Epithelial cell of prostate (primary cell): Measurements from ENCODE around the gene MSH3.
"Not testable (repeated sequence)": the region's sequence is repeated elsewhere in the genome, so short reads cannot be mapped to it uniquely, and the experiment has no call there.

Experiments
- DNase-seq: peaks from one replicate; pipeline ENCODE4 v3.0.0-alpha.2; 2011; ENCODE audit warnings: low read depth, low spot score
- H3K27ac ChIP-seq: fragments of 450-650 bp; 2 replicates; pipeline ENCODE4 v1.5.1; 2017; ENCODE audit warnings: mild to moderate bottlenecking

Gene MSH3

GRCh38 chr5:80784451-80784850 is 130.0 kb downstream of the MSH3 start:
- H3K27ac ChIP-seq: no peak overlapping the region
- DNase-seq: no peak

- H3K27ac ChIP-seq, DNase-seq: not testable (repeated sequence)
These were observed 135.0 kb downstream of the MSH3 start for GRCh38 chr5:80789319-80790016.

- no peak overlapping the region for H3K27ac ChIP-seq
These were observed 136.2 kb downstream of the MSH3 start for GRCh38 chr5:80790698-80791097.

DNA sequence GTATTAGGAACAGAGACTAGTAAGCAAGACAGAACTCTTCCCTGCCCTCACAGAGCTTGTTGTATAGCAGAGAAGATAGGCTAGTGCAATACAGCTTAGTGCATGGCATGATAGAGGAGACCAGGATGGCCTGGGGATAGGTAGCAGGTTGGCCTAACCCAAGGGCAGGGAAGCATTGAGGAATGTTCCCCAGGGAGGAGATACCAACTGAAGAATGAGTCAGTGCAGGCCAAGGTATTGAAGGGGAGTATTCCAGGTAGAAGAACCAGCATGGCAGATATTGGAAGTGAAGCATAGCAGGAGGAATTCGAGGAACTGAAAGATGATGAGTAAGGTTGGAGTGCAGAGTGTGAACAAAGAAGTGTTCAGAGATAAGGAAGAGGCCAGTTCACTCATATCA is 138.9 kb downstream of the MSH3 start:
- DNase-seq: no peak
- no peak overlapping the region for H3K27ac ChIP-seq

More at GRCh38 chr5:80790698-80791097, 136.2 kb downstream of the MSH3 start:
- DNase-seq: no peak

DNA sequence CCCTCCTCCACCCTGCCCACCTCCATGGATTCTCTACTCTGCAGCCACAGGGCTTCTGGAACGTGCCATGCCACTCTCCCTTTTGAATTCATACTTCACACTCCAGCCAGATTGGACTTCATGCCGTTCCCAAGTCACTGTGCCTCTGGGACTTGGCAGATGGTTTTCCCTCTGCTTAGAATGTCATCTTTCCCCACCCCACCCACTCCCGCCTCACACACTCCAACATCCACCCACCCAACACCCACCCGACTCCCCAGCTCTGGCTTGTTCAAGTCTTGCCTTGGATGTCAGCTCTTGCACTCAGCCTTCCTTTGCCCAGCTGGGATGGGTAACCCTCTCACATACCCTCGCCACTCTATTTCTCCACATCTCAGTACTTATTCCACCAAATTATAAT is 142.4 kb downstream of the MSH3 start:
- H3K27ac ChIP-seq: no peak overlapping the region
- no peak for DNase-seq

- H3K27ac ChIP-seq: no peak overlapping the region
- no peak for DNase-seq
These were observed 143.1 kb downstream of the MSH3 start for GRCh38 chr5:80797428-80798024.

- no peak overlapping the region for H3K27ac ChIP-seq
- no peak for DNase-seq
These were observed 143.7 kb downstream of the MSH3 start for GRCh38 chr5:80798166-80798565.

GRCh38 chr5:80798633-80799032 is 144.2 kb downstream of the MSH3 start:
- DNase-seq: no peak
- no peak overlapping the region for H3K27ac ChIP-seq

DNA sequence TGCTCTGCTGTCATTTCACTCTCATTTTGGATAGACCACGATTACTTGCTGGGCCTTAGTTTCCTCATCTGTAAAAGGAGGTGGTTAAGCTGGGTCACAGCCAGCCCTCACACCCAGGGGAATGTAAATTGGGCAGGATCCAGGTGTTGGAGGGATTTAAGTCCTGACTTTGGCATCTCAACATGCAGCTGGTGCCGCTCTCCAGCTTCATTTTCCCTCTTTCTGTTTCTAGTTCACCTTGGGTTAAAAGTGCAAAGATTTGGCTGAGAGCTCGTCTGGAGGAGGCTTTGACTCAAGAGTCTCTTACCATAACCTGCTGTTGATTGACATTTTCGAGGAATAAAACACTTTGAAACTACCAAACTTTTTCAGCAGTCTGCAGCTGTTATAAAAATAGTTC is 144.6 kb downstream of the MSH3 start:
- no peak for DNase-seq
- no peak overlapping the region for H3K27ac ChIP-seq

DNA sequence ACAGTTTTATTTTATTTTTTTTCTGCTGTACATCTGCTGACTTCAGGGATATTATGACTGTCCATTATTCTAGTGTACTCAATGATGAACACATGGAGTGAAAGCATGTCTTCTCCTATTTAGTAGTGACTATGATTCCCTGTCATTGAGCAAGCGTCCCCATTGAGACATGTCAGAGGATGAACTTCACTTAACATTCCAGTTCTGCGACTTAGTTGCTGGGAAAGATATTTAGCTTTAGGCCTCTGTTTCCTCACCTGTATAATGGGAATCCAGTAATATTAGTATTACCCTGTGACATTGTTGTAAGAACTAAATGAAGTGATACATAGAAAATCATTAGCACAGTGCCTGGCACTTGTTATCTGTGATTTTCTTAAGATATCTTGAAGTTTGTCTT is 145.1 kb downstream of the MSH3 start:
- no peak for DNase-seq

GRCh38 chr5:80804332-80804731 is 149.9 kb downstream of the MSH3 start:
- H3K27ac ChIP-seq: no peak overlapping the region
- DNase-seq: no peak

More for the DNA sequence above, 145.1 kb downstream of the MSH3 start:
- H3K27ac ChIP-seq: no peak overlapping the region

- no peak overlapping the region for H3K27ac ChIP-seq
- no peak for DNase-seq
These were observed 150.6 kb downstream of the MSH3 start for GRCh38 chr5:80805038-80805437.

DNA sequence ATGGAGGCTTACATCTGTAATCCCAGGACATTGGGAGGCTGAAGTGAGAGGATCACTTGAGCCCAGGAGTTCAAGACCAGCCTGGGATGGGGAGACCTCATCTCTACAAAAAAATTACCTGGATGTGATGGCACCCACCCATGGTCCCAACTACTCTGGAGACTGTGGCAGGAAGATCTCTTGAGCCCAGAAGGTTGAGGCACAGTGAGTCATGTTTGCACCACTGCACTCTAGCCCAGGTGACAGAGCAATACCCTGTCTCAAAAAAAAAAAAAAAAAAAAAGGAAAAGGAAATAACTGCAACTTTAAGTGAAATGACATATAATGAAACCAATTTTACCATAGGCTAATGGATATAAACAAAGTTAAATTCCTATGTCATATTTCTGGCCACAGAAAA is 152.5 kb downstream of the MSH3 start:
- DNase-seq: no peak
- H3K27ac ChIP-seq: no peak overlapping the region

GRCh38 chr5:80809451-80809850 is 155.0 kb downstream of the MSH3 start:
- DNase-seq: no peak
- no peak overlapping the region for H3K27ac ChIP-seq

DNA sequence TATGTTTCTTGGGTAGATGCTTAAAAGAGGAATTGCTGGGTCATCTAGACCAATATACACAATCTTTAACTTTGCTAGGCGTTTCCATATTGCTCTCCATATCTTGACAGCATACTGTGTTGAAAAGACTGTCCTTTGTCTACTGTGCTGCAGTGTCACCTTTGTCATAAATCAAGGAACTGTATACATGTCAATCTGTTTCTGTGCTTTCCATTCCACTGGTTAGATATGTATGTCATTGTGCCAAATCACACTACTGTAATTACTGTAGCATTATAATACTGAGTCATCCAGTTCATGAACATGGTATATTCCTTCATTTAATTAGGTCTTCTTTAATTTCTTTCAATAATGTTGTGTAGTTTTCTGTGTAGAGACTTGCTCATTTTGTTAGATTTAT is 156.0 kb downstream of the MSH3 start:
- H3K27ac ChIP-seq: no peak overlapping the region
- DNase-seq: no peak

- DNase-seq: no peak
- H3K27ac ChIP-seq: no peak overlapping the region
These were observed 162.1 kb downstream of the MSH3 start for GRCh38 chr5:80816590-80816989.

DNA sequence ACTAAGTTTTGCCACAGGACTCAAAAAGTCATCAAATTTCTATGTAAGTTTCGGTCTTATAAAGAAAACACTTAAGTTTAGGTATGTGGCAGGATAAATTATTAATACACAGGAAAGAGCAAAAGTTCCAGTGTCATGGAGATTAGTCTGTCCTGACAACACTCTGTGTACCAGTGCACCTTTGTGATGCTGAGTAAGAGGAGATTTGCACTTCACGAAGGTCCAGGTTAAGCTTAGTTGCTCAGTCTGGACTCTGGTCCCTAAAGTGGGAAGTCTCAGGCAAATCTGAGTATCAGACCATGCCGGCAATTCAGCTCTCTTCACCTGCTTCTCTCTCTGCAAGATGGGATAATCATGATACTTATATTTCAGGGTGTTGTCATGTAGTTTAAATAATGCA is 166.2 kb downstream of the MSH3 start:
- no peak for DNase-seq
- no peak overlapping the region for H3K27ac ChIP-seq

- DNase-seq: no peak
- H3K27ac ChIP-seq: no peak overlapping the region
These were observed 168.2 kb downstream of the MSH3 start for GRCh38 chr5:80822640-80823039.

DNA sequence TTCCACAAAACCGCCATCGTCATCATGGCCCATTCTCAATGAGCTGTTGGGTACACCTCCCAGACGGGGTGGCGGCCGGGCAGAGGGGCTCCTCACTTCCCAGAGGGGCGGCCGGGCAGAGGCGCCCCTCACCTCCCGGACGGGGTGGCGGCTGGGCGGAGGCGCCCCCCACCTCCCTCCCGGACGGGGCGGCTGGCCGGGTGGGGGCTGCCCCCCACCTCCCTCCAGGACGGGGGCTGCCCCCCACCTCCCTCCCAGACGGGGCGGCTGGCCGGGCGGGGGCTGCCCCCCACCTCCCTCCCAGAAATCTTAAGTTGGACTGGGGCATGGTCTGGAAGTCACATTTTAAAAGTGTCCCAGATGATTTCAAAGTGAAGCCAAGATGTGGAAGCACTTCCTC is 169.7 kb downstream of the MSH3 start:
- not testable (repeated sequence) for DNase-seq, H3K27ac ChIP-seq

DNA sequence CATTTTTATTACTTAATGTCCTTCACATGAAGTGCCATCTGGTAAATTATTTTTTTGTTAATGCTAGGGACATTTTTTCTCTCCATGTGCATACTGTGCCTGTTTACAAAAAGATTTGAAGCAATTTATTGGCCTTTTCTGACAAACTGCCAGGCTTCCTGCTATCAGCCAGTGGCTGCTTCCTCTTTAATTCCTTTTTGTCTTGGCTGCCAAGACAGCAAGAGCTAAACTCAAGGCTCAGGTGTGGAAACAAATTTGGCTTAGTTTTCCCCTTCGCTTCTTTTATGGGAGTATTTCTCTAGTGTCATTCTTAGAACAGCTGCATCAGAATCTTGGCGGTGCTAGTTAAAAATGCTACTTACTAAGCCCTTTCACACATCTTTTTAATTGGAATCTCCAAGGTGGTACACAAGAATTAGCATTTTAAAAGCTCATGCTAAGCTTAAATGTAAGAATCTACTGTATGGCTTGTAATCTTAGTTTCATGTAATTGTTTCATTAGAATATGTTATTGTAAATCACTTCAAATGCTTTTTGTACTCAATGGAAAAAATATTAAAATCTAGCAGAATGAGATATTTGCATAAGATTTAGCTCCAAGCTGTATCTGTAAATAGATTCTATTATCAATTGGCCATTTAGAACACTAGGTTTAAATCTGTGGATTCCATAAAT is 171.5 kb downstream of the MSH3 start:
- DNase-seq: no peak
- H3K27ac ChIP-seq: no peak overlapping the region

DNA sequence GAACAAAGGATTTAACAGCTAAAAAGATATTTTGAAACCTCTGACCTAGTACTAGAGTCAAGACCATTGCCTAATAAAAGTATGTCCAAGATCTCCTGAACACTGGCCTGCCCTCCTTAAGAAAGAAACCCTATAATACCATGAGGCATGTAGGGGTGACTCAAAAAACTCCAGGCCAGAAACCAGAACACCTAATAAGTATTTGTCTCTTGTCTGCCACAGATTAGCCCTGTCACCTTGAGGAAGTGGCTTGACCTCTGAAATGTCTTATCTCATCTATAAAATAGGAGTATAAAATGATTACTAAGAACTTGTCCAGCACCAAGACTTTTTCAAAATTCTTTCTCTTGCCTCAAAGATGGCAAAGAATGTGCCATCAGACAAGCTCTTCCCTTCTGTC is 180.3 kb downstream of the MSH3 start:
- H3K27ac ChIP-seq: no peak overlapping the region
- no peak for DNase-seq

GRCh38 chr5:80835128-80835527 is 180.7 kb downstream of the MSH3 start:
- H3K27ac ChIP-seq: no peak overlapping the region
- no peak for DNase-seq
